Measurements from ENCODE around the gene ARID5B. TPM values are rescaled to one million over a fixed set of nuclear protein-coding genes. Genes with fewer than 3 reads are reported as not detected.

ARID5B gene
- total and polyA plus RNA-seq, 2 experiments from 2014 or later = 1.3 to 1.6 TPM

DNA sequence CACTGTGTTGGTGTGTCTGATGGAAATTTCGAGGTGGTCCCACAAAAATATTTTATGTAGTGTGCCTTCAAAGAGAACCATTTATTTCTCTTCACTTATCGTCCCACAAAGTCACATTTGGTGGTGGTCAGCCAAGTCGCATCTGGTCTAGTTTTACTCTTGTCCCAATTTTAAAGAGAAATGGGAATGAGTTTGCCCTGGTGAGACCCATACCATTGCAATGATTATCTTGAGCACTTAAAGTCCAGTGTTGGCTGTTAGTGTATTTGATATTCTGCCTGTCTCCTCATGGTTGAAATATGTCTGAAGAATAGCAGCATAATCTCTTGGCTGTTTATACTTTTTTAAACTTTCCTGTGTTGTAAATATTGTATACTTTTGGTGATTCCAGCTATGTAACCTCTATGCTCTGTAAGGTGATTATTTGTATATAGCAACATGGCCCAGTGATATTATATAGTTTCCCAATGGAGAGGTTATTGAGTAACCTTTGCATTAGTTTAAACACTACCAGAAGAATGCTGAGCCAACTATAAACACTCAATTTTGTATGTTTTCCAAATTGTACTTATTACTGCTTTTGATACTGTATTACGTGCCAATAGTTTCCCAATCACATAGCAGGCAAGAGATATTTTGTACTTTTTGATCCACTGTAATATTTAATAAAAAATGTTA is 194.9 kb downstream of the ARID5B start (continued):
- TF ChIP-seq, protein P1, sequence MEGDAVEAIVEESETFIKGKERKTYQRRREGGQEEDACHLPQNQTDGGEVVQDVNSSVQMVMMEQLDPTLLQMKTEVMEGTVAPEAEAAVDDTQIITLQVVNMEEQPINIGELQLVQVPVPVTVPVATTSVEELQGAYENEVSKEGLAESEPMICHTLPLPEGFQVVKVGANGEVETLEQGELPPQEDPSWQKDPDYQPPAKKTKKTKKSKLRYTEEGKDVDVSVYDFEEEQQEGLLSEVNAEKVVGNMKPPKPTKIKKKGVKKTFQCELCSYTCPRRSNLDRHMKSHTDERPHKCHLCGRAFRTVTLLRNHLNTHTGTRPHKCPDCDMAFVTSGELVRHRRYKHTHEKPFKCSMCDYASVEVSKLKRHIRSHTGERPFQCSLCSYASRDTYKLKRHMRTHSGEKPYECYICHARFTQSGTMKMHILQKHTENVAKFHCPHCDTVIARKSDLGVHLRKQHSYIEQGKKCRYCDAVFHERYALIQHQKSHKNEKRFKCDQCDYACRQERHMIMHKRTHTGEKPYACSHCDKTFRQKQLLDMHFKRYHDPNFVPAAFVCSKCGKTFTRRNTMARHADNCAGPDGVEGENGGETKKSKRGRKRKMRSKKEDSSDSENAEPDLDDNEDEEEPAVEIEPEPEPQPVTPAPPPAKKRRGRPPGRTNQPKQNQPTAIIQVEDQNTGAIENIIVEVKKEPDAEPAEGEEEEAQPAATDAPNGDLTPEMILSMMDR (conservative IDR thresholded peaks at IDR 0.05; ENCODE audit: low read depth in 2 of 2) = no peak
- TF ChIP-seq EZH2 (IDR thresholded peaks at IDR 0.05; ENCODE audit: low read depth, unreplicated experiment) = no peak
- TF ChIP-seq ZNF114 (CRISPR knock-in tag; IDR thresholded peaks at IDR 0.05) = no peak
- TF ChIP-seq ZNF462 (CRISPR knock-in tag; IDR thresholded peaks at IDR 0.05) = no peak
- no peak for TF ChIP-seq POLR2AphosphoS5 (IDR thresholded peaks at IDR 0.05; ENCODE audit: low read depth)

All from GM23338 (cell line).